RWPE1 (cell line): ENCODE data around the gene LRRN2.

Experiments used
- CTCF ChIA-PET: fragments of 350-600 bp; sonication (Branson Sonifier 250); formaldehyde crosslinking; extraction: SDS; loops from one replicate; lab custom pipeline; 2021; lab: Yijun Ruan, JAX
- POLR2A ChIA-PET: fragments of 400-600 bp; formaldehyde crosslinking; extraction: SDS; loops from one replicate; lab custom pipeline; 2020; ENCODE audit warnings: antibody characterized with exemption; ENCODE audit not compliant: low non-redundant PET; lab: Yijun Ruan, JAX
- DNase-seq: peaks from one replicate; pipeline ENCODE4 v3.0.0; 2012; ENCODE audit warnings: low spot score
- H3K27ac ChIP-seq: fragments of 450-650 bp; 2 replicates; pipeline ENCODE4 v1.5.1; 2017
- TF ChIP-seq, protein P1 (sequence below): fragments of 450-650 bp; conservative IDR thresholded peaks from 2 replicates; pipeline ENCODE4 v1.5.1; 2017; ENCODE audit warnings: low read depth, mild to moderate bottlenecking

The LRRN2 gene

DNA sequence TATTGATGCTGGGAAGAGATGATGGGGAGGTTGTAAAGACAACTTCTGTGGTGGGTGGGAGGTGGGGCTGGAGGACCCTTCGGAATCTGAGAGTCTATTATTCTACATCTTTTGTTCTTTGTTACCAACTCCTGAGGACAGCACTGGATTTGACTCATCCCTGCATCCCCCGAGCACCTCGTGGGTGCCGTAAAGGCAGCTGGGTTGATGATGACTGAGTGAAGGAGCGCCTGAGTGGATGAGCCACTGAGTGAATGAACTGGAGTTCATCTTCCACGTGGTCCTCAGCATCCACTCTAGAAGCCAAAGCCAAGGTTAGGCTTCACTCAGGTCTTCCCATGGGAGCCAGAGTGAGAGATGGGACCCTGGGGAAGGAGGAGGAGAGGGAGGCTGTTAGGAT is 77.6 kb downstream of the LRRN2 start:
- TF ChIP-seq, protein P1, sequence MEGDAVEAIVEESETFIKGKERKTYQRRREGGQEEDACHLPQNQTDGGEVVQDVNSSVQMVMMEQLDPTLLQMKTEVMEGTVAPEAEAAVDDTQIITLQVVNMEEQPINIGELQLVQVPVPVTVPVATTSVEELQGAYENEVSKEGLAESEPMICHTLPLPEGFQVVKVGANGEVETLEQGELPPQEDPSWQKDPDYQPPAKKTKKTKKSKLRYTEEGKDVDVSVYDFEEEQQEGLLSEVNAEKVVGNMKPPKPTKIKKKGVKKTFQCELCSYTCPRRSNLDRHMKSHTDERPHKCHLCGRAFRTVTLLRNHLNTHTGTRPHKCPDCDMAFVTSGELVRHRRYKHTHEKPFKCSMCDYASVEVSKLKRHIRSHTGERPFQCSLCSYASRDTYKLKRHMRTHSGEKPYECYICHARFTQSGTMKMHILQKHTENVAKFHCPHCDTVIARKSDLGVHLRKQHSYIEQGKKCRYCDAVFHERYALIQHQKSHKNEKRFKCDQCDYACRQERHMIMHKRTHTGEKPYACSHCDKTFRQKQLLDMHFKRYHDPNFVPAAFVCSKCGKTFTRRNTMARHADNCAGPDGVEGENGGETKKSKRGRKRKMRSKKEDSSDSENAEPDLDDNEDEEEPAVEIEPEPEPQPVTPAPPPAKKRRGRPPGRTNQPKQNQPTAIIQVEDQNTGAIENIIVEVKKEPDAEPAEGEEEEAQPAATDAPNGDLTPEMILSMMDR: no peak
- ChIA-PET CTCF (interaction anchor here (1.0 to 1.7 kb wide), 2 partner anchors 10 to 199 kb away, joined by 3 to 8 read pairs; no protein-coding TSS in a partner anchor), POLR2A (interaction anchor here (1.4 kb wide), 1 partner anchor 12 kb away, joined by 3 read pairs; no protein-coding TSS in a partner anchor)

DNA sequence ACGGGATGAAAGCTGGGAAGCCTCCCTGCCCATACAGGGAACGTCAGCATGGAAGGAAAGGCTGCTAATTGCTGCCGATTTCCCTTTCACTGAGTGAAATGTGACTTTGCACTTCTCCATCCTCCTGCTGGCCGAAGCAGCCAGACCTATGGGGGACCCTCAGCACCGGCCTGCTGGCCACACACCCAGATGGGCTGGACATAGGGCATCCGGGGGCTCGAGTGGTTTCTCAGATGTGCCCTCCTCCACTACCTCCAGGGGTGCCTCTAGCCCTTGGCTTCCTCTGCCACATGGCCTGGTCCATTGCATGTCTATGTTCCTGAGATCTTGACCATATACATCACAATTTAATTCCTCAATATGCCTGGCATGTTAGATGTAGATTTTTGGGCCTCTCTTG is 79.7 kb downstream of the LRRN2 start:
- TF ChIP-seq, protein P1: no peak
- no peak for DNase-seq
- no peak overlapping the region for H3K27ac ChIP-seq
- ChIA-PET POLR2A (no interaction called here), CTCF (interaction anchor here (0.8 kb wide), 1 partner anchor 8 kb away, joined by 4 read pairs; no protein-coding TSS in a partner anchor)

More for the DNA sequence above, 77.6 kb downstream of the LRRN2 start:
- no peak overlapping the region for H3K27ac ChIP-seq
- DNase-seq: no peak

DNA sequence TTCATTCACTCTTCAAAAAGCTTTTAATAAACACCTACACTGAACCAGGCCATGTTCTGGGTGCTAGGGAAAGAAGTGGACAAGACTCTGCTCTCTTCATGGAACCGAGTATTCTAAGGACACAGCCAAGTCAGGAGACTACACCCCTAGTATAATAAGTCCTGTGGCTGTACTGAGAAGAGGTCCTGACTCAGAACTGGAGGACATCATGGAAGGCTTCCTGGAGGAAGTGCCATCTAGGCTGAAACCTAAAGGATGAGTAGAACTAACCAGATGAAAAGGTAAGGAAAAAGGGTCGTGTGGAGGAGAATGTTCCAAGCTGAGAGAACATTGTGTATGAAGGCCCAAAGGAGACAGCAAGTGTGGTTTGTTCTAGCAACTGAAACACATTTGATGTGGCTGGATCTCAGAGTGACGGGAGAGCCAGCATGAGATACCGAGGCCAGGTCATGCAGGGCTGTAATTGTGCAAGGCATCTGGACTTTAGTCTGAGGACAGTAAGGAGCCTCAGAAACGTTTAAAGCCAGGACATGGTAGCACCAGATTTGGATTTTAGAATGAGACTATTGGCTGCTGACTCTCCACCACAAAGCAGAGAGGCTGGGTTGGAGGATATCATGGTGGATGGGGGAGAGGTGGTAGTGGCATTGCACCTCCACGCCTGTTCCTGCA is 82.5 kb downstream of the LRRN2 start:
- ChIA-PET CTCF (interaction anchor here (0.5 kb wide), 1 partner anchor 594 kb away, joined by 7 read pairs; no protein-coding TSS in a partner anchor), POLR2A (no interaction called here)
- H3K27ac ChIP-seq: no peak overlapping the region
- TF ChIP-seq, protein P1: no peak
- DNase-seq: no peak

DNA sequence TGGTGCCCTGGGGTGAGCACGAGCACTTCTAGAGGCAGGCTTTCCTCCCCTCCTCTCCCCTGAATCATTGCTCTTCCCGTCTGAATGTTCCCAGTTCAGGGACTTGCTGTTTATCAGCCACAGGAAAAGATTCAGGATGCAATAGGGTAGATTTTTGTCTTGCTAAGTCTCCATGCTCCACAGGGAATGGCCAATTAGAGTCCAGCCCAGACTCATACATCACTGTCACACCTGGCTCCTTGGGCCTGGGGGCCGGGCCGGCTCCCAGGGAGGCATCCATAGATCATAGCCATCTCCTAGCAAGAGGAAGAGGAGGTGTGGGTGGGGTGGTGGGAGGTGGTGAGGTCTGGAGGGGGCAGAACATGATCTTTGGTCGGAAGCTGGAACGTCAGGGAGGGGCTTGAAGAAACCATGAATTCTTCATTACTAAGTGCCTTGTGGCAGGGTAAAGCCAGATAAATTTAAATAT is 83.4 kb downstream of the LRRN2 start:
- TF ChIP-seq, protein P1: no peak
- H3K27ac ChIP-seq: no peak overlapping the region
- ChIA-PET CTCF (interaction anchor here (0.5 kb wide), 1 partner anchor 594 kb away, joined by 7 read pairs; no protein-coding TSS in a partner anchor), POLR2A (no interaction called here)
- no peak for DNase-seq

GRCh38 chr1:204600968-204601367 is 84.6 kb downstream of the LRRN2 start:
- peak; percentile 38 for DNase-seq
- no peak overlapping the region for H3K27ac ChIP-seq
- TF ChIP-seq, protein P1: no peak
- POLR2A ChIA-PET: no interaction called here
- CTCF ChIA-PET: interaction anchor here (0.8 to 1.2 kb wide), 2 partner anchors 8 to 74 kb away, joined by 3 to 4 read pairs; no protein-coding TSS in a partner anchor

- H3K27ac ChIP-seq: no peak overlapping the region
- DNase-seq: no peak
- ChIA-PET POLR2A (no interaction called here), CTCF (interaction anchor here (1.2 to 1.3 kb wide), 2 partner anchors 9 to 146 kb away, joined by 4 read pairs; no protein-coding TSS in a partner anchor)
- TF ChIP-seq, protein P1: no peak
Measured at GRCh38 chr1:204600203-204600602, 85.3 kb downstream of the LRRN2 start.
